Measurements from ENCODE around the gene NAALADL2. TPM values are rescaled to one million over a fixed set of nuclear protein-coding genes. Genes with fewer than 3 reads are reported as not detected.

NAALADL2 gene
- total RNA-seq, 1 experiment from 2014 or later: 1.9 TPM

- H3K4me3 ChIP-seq (ENCODE audit: low read length): no peak overlapping the region
- no peak overlapping the region for H3K27ac ChIP-seq (ENCODE audit: low read length)
- ChIA-PET POLR2A (ENCODE audit: unreplicated experiment) (no interaction called here), CTCF (no interaction called here)
- H3K4me1 ChIP-seq (ENCODE audit: insufficient read depth, low read length): peaks cover 13% of the 10 kb centered on the region
- H3F3A ChIP-seq (ENCODE audit: low read length, unreplicated experiment): no peaks in the 10 kb centered on the region
- no peaks in the 10 kb centered on the region for H3K27me3 ChIP-seq (ENCODE audit: low read length)
- H3K36me3 ChIP-seq (ENCODE audit: low read depth, low read length): no peaks in the 10 kb centered on the region
- no peaks in the 10 kb centered on the region for H3K79me2 ChIP-seq (ENCODE audit: low read length)
- ATAC-seq (no peak), DNase-seq (no peak)
- no TSS peak for BruUV-seq (replicated peaks)
- no peak overlapping the region for H2AFZ ChIP-seq (ENCODE audit: low read length)
- H3K9me3 ChIP-seq (ENCODE audit: low read length): no peaks in the 10 kb centered on the region
- H3K9me2 ChIP-seq (replicated peaks; ENCODE audit: low read length): no peaks in the 10 kb centered on the region
- H4K20me1 ChIP-seq (ENCODE audit: low read length): no peaks in the 10 kb centered on the region
- intact Hi-C loops (cut with micrococcal nuclease): loop anchor here (10.0 kb wide), 6 partner anchors 139 to 829 kb away; no protein-coding TSS in a partner anchor
- no peak overlapping the region for H3K9ac ChIP-seq (ENCODE audit: low read length)
- H3K4me2 ChIP-seq (ENCODE audit: low read length): no peak overlapping the region
- TF ChIP-seq CTCF (conservative IDR thresholded peaks at IDR 0.05; ENCODE audit: low read depth, low read length): no peak
- TF ChIP-seq EZH2phosphoT487 (IDR thresholded peaks at IDR 0.05; ENCODE audit: borderline replicate concordance, low read length): no peak
- no peak for TF ChIP-seq EZH2 (IDR thresholded peaks at IDR 0.05; ENCODE audit: low read length, unreplicated experiment)
Observed at GRCh38 chr3:175605851-175606250, 746.7 kb downstream of the NAALADL2 start.

DNA sequence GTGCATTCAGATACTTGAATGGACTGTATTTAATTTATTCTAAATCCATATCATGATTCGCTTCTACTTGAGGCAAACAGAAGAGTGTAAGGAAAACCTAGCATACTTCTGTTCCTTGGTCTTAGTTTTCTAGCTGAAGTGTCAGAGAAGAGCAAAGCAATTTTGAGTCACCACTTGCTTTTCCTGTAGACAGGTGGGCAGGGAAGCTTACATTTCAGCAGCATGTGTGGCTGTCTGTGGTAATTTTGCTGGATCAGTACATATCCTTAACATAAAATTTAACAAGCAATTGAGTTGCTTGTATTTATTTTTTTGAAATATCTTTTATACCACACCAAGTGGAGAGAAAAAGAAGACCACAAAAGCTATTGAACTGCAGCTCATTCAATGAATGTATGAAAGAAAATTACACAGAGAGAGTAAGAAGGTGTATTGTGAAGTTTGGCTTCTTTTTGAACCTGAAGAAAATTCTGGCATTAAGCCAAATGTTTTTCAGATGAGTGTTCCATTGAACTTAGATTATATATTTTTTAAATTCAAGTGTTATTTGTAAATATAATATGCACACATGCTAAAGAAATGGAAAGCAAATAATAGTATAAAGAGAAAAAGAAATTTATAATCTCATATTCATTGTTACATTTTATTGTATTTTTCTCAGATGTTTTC is 747.6 kb downstream of the NAALADL2 start:
- Histone ChIP-seq H3K79me2 (ENCODE audit: low read length) (no peaks in the 10 kb centered on the region), H3K4me2 (ENCODE audit: low read length) (peak overlapping the region; percentile 51; the same call in 1 of the 2 replicates), H3K9me2 (replicated peaks; ENCODE audit: low read length) (no peaks in the 10 kb centered on the region), H3K27me3 (ENCODE audit: low read length) (no peaks in the 10 kb centered on the region), H3F3A (ENCODE audit: low read length, unreplicated experiment) (no peaks in the 10 kb centered on the region), H3K4me1 (ENCODE audit: insufficient read depth, low read length) (peaks cover 11% of the 10 kb centered on the region), H3K27ac (ENCODE audit: low read length) (no peak overlapping the region), H3K36me3 (ENCODE audit: low read depth, low read length) (no peaks in the 10 kb centered on the region), H3K9me3 (ENCODE audit: low read length) (no peaks in the 10 kb centered on the region), H4K20me1 (ENCODE audit: low read length) (no peaks in the 10 kb centered on the region), H2AFZ (ENCODE audit: low read length) (no peak overlapping the region), H3K4me3 (ENCODE audit: low read length) (no peak overlapping the region), H3K9ac (ENCODE audit: low read length) (no peak overlapping the region)
- intact Hi-C loops (cut with micrococcal nuclease): loop anchor here (10.0 kb wide), 6 partner anchors 138 to 828 kb away; no protein-coding TSS in a partner anchor
- ATAC-seq: peak; percentile 74
- POLR2A ChIA-PET (ENCODE audit: unreplicated experiment): no interaction called here
- TF ChIP-seq EZH2phosphoT487 (IDR thresholded peaks at IDR 0.05; ENCODE audit: borderline replicate concordance, low read length): no peak
- TF ChIP-seq EZH2 (IDR thresholded peaks at IDR 0.05; ENCODE audit: low read length, unreplicated experiment): no peak
- CTCF ChIA-PET: interaction anchor here (0.6 kb wide), 1 partner anchor 235 kb away, joined by 5 read pairs; no protein-coding TSS in a partner anchor
- no TSS peak for BruUV-seq (replicated peaks)
- peak; percentile 60 for DNase-seq

- no peak overlapping the region for H3K4me2 ChIP-seq (ENCODE audit: low read length)
- no peaks in the 10 kb centered on the region for H3K79me2 ChIP-seq (ENCODE audit: low read length)
- no TSS peak for BruUV-seq (replicated peaks)
- POLR2A ChIA-PET (ENCODE audit: unreplicated experiment): interaction anchor here (0.7 kb wide), 1 partner anchor 632 kb away, joined by 9 read pairs; no protein-coding TSS in a partner anchor
- H3K9ac ChIP-seq (ENCODE audit: low read length): no peak overlapping the region
- no peaks in the 10 kb centered on the region for H3K9me3 ChIP-seq (ENCODE audit: low read length)
- no peaks in the 10 kb centered on the region for H4K20me1 ChIP-seq (ENCODE audit: low read length)
- H3K4me1 ChIP-seq (ENCODE audit: insufficient read depth, low read length): peaks cover 7% of the 10 kb centered on the region
- no peaks in the 10 kb centered on the region for H3K9me2 ChIP-seq (replicated peaks; ENCODE audit: low read length)
- no peak overlapping the region for H3K27ac ChIP-seq (ENCODE audit: low read length)
- no peaks in the 10 kb centered on the region for H3F3A ChIP-seq (ENCODE audit: low read length, unreplicated experiment)
- no peaks in the 10 kb centered on the region for H3K27me3 ChIP-seq (ENCODE audit: low read length)
- DNase-seq (no peak), ATAC-seq (no peak)
- intact Hi-C loops (cut with micrococcal nuclease): loop anchor here (10.0 kb wide), 6 partner anchors 136 to 826 kb away; no protein-coding TSS in a partner anchor
- CTCF ChIA-PET: no interaction called here
- H3K4me3 ChIP-seq (ENCODE audit: low read length): no peak overlapping the region
- no peaks in the 10 kb centered on the region for H3K36me3 ChIP-seq (ENCODE audit: low read depth, low read length)
- TF ChIP-seq EZH2phosphoT487 (IDR thresholded peaks at IDR 0.05; ENCODE audit: borderline replicate concordance, low read length): no peak
- TF ChIP-seq CTCF (conservative IDR thresholded peaks at IDR 0.05; ENCODE audit: low read depth, low read length): no peak
- TF ChIP-seq EZH2 (IDR thresholded peaks at IDR 0.05; ENCODE audit: low read length, unreplicated experiment): no peak
- no peak overlapping the region for H2AFZ ChIP-seq (ENCODE audit: low read length)
Observed at GRCh38 chr3:175608356-175608755, 749.2 kb downstream of the NAALADL2 start.
